Calu3 (cell line): ENCODE results near the gene CD8A. TPM values are rescaled to one million over a fixed set of nuclear protein-coding genes. Genes with fewer than 3 reads are reported as not detected.

ENCODE experiments used
- BruUV-seq: library from RNA; stranded (reverse); fragments of 400-500 nt; replicated peaks from 2 replicates; lab custom pipeline; 2021; lab: Mats Ljungman, UMichigan
- CTCF ChIA-PET: fragments of 300-600 bp; sonication (Branson Sonifier 250); formaldehyde crosslinking; loops from one replicate; lab custom pipeline; 2022; ENCODE audit warnings: antibody characterized with exemption; lab: Charles Lee
- DNase-seq: peaks from one replicate; pipeline ENCODE4 v3.0.0; 2022
- H3K27ac Mint-ChIP-seq: one replicate; pipeline ENCODE4 v1.8.0; 2022; ENCODE audit warnings: mixed read lengths; ENCODE audit not compliant: unreplicated experiment
- H3K27me3 Mint-ChIP-seq: one replicate; pipeline ENCODE4 v1.8.0; 2022; ENCODE audit warnings: mixed read lengths; ENCODE audit not compliant: unreplicated experiment
- H3K36me3 Mint-ChIP-seq: one replicate; pipeline ENCODE4 v1.8.0; 2022; ENCODE audit warnings: mild to moderate bottlenecking, moderate library complexity, mixed read lengths; ENCODE audit not compliant: insufficient read depth, unreplicated experiment
- H3K4me1 Mint-ChIP-seq: one replicate; pipeline ENCODE4 v1.8.0; 2022; ENCODE audit warnings: mild to moderate bottlenecking, low read depth, mixed read lengths; ENCODE audit not compliant: unreplicated experiment
- H3K4me3 Mint-ChIP-seq: one replicate; pipeline ENCODE4 v1.8.0; 2022; ENCODE audit warnings: mild to moderate bottlenecking, low read depth, moderate library complexity, mixed read lengths; ENCODE audit not compliant: unreplicated experiment
- H3K9me3 Mint-ChIP-seq: one replicate; pipeline ENCODE4 v1.8.0; 2022; ENCODE audit warnings: low read depth, mixed read lengths; ENCODE audit not compliant: unreplicated experiment
- intact Hi-C: fragments of 100-400 bp; cut with micrococcal nuclease; formaldehyde crosslinking; loops from one replicate; pipeline ENCODE4 v1.10.0; 2022; ENCODE audit not compliant: unreplicated experiment
- total RNA-seq: library from RNA; stranded (reverse); gene quantifications from 2 replicates; pipeline ENCODE4 v1.2.3, GENCODE V29; 2022
- TF ChIP-seq, protein P1 (sequence below): fragments of 200-600 bp; IDR thresholded peaks from one replicate; pipeline ENCODE4 v1.8.0; 2022; ENCODE audit warnings: antibody characterized with exemption; ENCODE audit not compliant: unreplicated experiment

The CD8A gene
- total RNA-seq, 1 experiment from 2014 or later, result 0.31 TPM

GRCh38 chr2:86778957-86779356 is 11.8 kb downstream of the CD8A start:
- H3K4me3 Mint-ChIP-seq, result no peak overlapping the region
- peaks cover 7% of the 10 kb centered on the region for H3K36me3 Mint-ChIP-seq
- no peak overlapping the region for H3K27ac Mint-ChIP-seq
- CTCF ChIA-PET, result no interaction called here
- DNase-seq, result no peak
- intact Hi-C loops, result no loop called here
- H3K9me3 Mint-ChIP-seq, result no peaks in the 10 kb centered on the region
- BruUV-seq, result no TSS peak
- no peaks in the 10 kb centered on the region for H3K4me1 Mint-ChIP-seq
- no peaks in the 10 kb centered on the region for H3K27me3 Mint-ChIP-seq
- TF ChIP-seq, protein P1, sequence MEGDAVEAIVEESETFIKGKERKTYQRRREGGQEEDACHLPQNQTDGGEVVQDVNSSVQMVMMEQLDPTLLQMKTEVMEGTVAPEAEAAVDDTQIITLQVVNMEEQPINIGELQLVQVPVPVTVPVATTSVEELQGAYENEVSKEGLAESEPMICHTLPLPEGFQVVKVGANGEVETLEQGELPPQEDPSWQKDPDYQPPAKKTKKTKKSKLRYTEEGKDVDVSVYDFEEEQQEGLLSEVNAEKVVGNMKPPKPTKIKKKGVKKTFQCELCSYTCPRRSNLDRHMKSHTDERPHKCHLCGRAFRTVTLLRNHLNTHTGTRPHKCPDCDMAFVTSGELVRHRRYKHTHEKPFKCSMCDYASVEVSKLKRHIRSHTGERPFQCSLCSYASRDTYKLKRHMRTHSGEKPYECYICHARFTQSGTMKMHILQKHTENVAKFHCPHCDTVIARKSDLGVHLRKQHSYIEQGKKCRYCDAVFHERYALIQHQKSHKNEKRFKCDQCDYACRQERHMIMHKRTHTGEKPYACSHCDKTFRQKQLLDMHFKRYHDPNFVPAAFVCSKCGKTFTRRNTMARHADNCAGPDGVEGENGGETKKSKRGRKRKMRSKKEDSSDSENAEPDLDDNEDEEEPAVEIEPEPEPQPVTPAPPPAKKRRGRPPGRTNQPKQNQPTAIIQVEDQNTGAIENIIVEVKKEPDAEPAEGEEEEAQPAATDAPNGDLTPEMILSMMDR, result no peak

DNA sequence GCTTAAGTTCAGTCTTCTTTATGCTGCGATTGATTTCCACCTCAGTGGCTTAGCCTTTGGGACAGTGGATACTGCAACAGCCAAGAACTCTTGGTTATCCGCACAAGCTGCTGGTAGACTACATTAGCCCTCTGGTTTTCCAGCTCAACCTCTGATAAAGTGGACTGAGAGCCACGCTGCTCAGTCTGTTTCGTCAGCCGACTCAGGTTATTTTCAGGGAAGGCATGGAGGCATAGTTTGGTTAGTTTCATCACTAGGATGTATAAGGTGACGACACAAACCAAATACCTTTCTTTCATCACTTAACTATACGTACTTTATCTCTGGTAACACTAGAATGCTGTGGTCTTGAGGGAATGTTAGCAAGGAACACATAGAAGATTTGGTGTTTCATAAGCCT is 14.2 kb downstream of the CD8A start:
- no TSS peak for BruUV-seq
- H3K27me3 Mint-ChIP-seq, result no peaks in the 10 kb centered on the region
- CTCF ChIA-PET, result no interaction called here
- H3K36me3 Mint-ChIP-seq, result peaks cover 29% of the 10 kb centered on the region
- DNase-seq, result no peak
- H3K4me3 Mint-ChIP-seq, result no peak overlapping the region
- no peaks in the 10 kb centered on the region for H3K9me3 Mint-ChIP-seq
- TF ChIP-seq, protein P1, result no peak
- no peak overlapping the region for H3K27ac Mint-ChIP-seq
- H3K4me1 Mint-ChIP-seq, result no peaks in the 10 kb centered on the region
- intact Hi-C loops, result no loop called here

- H3K27ac Mint-ChIP-seq, result no peak overlapping the region
- no peaks in the 10 kb centered on the region for H3K27me3 Mint-ChIP-seq
- TF ChIP-seq, protein P1, result no peak
- DNase-seq, result no peak
- H3K9me3 Mint-ChIP-seq, result no peaks in the 10 kb centered on the region
- CTCF ChIA-PET, result interaction anchor here (0.6 kb wide), 1 partner anchor 1392 kb away, joined by 3 read pairs; no protein-coding TSS in a partner anchor
- peaks cover 32% of the 10 kb centered on the region for H3K36me3 Mint-ChIP-seq
- intact Hi-C loops, result no loop called here
- TSS peak; percentile 7 for BruUV-seq
- H3K4me1 Mint-ChIP-seq, result no peaks in the 10 kb centered on the region
- no peak overlapping the region for H3K4me3 Mint-ChIP-seq
Observed at GRCh38 chr2:86775338-86775737, 15.4 kb downstream of the CD8A start.

GRCh38 chr2:86774862-86775261 is 15.9 kb downstream of the CD8A start:
- intact Hi-C loops, result no loop called here
- BruUV-seq, result no TSS peak
- TF ChIP-seq, protein P1, result no peak
- no peak for DNase-seq
- Mint-ChIP-seq H3K9me3 (no peaks in the 10 kb centered on the region), H3K4me1 (no peaks in the 10 kb centered on the region), H3K27me3 (no peaks in the 10 kb centered on the region), H3K27ac (no peak overlapping the region), H3K36me3 (peaks cover 32% of the 10 kb centered on the region), H3K4me3 (no peak overlapping the region)
- CTCF ChIA-PET, result no interaction called here
